ENCODE results near the gene ZNF212.

DNA sequence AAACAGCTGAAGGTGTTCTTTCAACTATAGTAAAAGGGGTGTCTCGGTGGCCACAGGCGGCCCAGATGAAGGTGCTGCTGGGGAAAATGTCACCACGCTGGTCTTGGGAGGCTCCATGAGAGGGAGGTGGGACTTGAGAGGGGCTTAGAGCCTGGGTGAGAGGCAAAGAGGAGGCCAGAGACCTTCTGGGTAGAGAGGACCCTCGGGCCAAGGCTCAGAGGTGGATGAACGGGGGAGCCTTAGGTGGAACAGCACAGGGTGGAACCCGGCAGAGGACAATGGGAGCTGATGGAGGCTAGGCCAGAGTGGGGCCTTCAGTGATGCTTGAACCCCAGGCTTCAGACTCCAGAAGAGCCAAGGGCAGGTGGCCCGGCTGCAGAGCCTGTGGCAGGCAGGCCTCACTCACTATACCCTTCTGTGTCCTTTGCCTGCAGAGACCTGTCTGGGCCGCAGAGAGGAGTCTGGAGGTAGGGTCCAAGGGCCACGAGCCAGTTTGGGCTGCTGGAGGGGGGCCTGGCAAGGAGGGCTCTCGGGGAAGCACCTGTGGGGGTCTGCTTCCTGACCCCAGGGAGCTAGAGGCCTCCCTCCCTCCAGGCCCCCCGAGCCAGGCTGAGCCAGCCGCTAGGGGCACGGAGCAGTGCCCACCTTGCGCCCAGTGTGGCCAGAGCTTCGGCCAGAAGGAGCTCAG lies 54.6 kb downstream of the ZNF212 start:
- TF ChIP-seq, protein P1, sequence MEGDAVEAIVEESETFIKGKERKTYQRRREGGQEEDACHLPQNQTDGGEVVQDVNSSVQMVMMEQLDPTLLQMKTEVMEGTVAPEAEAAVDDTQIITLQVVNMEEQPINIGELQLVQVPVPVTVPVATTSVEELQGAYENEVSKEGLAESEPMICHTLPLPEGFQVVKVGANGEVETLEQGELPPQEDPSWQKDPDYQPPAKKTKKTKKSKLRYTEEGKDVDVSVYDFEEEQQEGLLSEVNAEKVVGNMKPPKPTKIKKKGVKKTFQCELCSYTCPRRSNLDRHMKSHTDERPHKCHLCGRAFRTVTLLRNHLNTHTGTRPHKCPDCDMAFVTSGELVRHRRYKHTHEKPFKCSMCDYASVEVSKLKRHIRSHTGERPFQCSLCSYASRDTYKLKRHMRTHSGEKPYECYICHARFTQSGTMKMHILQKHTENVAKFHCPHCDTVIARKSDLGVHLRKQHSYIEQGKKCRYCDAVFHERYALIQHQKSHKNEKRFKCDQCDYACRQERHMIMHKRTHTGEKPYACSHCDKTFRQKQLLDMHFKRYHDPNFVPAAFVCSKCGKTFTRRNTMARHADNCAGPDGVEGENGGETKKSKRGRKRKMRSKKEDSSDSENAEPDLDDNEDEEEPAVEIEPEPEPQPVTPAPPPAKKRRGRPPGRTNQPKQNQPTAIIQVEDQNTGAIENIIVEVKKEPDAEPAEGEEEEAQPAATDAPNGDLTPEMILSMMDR (IDR thresholded peaks at IDR 0.05; ENCODE audit: low read depth, low read length, poor library complexity, severe bottlenecking): no peak
- no peak for TF ChIP-seq EZH2phosphoT487 (IDR thresholded peaks at IDR 0.05; ENCODE audit: borderline replicate concordance, low read length)

All from DOHH2 (cell line).